ENCODE data around the gene PSMD4. TPM values are rescaled to one million over a fixed set of nuclear protein-coding genes. Genes with fewer than 3 reads are reported as not detected.

PSMD4 gene
- total and polyA plus RNA-seq, 2 of the 8 experiments (the other 6 are each of a cell fraction or from before 2014, with no cell fraction given), result 216 to 284 TPM

DNA sequence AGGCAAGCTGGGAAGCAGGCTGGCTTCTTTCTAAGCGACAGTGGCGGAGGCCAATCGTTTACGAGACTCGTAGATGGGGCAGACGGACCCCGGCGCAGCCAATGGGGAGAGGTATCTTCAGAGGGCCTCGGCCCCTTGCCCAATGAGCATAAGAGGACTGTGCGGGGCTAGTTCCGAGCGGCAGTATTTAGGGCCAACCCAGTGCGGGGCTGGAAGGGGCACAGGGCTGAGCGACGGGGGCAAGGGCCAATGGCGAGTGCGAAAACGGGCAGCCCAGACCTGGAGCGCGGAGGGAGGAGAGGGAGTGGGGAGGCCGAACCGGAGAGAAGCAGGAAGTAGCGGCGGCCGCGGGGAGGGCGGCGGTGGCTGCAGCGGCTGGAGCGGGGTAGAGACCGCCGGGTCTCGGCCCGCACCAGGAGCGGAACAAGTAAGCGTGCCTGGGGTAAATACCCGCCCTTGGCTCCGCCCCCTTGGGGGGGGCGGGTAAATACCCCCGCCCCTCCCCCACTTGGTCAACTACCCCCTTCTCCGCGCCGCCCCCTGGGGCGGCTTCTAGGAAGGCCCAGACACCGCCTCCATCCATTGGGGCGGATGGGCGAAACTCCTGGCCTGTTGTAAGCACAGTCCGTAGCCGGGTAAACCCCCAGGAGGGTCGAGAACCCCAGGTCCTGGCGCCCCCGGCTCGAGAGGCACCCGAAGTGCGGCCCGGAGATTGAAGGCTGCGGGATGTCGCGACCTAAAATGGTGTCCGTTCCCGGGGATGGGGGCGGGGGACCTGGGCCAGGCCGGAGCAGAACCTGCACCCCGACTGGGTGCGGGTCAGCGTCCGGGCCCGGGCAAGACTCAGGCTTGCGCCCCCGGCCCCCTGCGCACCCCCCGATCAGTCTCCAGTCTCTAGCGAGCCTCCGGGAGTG is 27.7 kb downstream of the PSMD4 start, which contains the start of gene ZNF687:
ZNF687 (plus strand) TSS at position 331 of the 914 bp plus-strand sequence. CDS start 3,993 bp downstream, outside the sequence.
- H3K79me2 ChIP-seq (ENCODE audit: control insufficient read depth in 1 of 2, insufficient read depth in 2 of 2, low read length in 2 of 2), result peaks cover 0 to 30% of the 10 kb centered on the region in 2 experiments; a peak in 2 of 4 replicates
- CTCF ChIA-PET (ENCODE audit: partially characterized antibody), result interaction anchor here (0.7 to 2.0 kb wide), 10 partner anchors 11 to 59 kb away, joined by 3 to 14 read pairs (median 4); no protein-coding TSS in a partner anchor
- no peak for FAIRE-seq
- peaks cover 13 to 21% (median 15%) of the 10 kb centered on the region in 4 experiments for H3K36me3 ChIP-seq (ENCODE audit: control insufficient read depth in 2 of 4, insufficient read depth in 4 of 4, low read length in 3 of 4)
- peak within 1 kb of the TSS; percentile 100 for H3K18ac ChIP-seq (ENCODE audit: extremely low read depth, low read length)
- POLR2A ChIA-PET (ENCODE audit: partially characterized antibody), result interaction anchor here (0.6 to 11.6 kb wide), 34 partner anchors 8 to 554 kb away, joined by 3 to 213 read pairs (median 5); partner anchors contain the start of genes C1orf56, LYSMD1, PI4KB and PSMB4
- peaks cover 0 to 8% of the 10 kb centered on the region in 2 experiments for H4K20me1 ChIP-seq (replicated peaks in 1 of 2; ENCODE audit: control insufficient read depth in 1 of 2, insufficient read depth in 2 of 2, low read length in 2 of 2)
- DNase-seq (ENCODE audit: low read depth in 1 of 2, low spot score in 2 of 2), result peak; percentile 98 to 100
- no peaks in the 10 kb centered on the region for H3K9me3 ChIP-seq (ENCODE audit: insufficient read depth in 2 of 2, low read depth in 1 of 2, low read length in 1 of 2)
- H3K14ac ChIP-seq (ENCODE audit: insufficient read length), result no peak within 1 kb of the TSS
- H2BK5ac ChIP-seq (ENCODE audit: low read depth, low read length), result peak within 1 kb of the TSS; percentile 98
- peaks cover 8% of the 10 kb centered on the region; the same call in 1 of the 2 replicates for H3K79me1 ChIP-seq (ENCODE audit: low read depth, low read length)
- H3K4me2 ChIP-seq (ENCODE audit: insufficient read depth in 1 of 2, low read depth in 2 of 2, low read length in 2 of 2), result peak within 1 kb of the TSS; percentile 88
- peaks cover 9% of the 10 kb centered on the region for H3K23me2 ChIP-seq (ENCODE audit: low read depth, low read length)
- no peak within 1 kb of the TSS for H3K23ac ChIP-seq (ENCODE audit: insufficient read length)
- H2BK120ac ChIP-seq (replicated peaks; ENCODE audit: low read depth, low read length), result peak within 1 kb of the TSS; percentile 58
- peak within 1 kb of the TSS; percentile 68 for H2AK5ac ChIP-seq (ENCODE audit: low read depth, low read length)
- peak within 1 kb of the TSS; percentile 96; the same call in 1 of the 2 replicates for H2BK15ac ChIP-seq (ENCODE audit: low read length)
- peak within 1 kb of the TSS; percentile 97 for H3K56ac ChIP-seq (replicated peaks; ENCODE audit: insufficient read length, low read depth, low read length)
- peak within 1 kb of the TSS; percentile 97 for H4K5ac ChIP-seq (ENCODE audit: insufficient read length, low read depth, low read length)
- peak within 1 kb of the TSS; percentile 91 for H4K91ac ChIP-seq (replicated peaks; ENCODE audit: insufficient read length, low read length)
- H2AFZ ChIP-seq (ENCODE audit: low read length), result peak within 1 kb of the TSS; percentile 73
- H3K4me3 ChIP-seq (ENCODE audit: extremely low read depth in 1 of 4, insufficient read depth in 2 of 4, low read depth in 3 of 4, low read length in 4 of 4), result peak within 1 kb of the TSS; percentile 77 to 96 (median 86)
- H2BK20ac ChIP-seq (ENCODE audit: low read length), result no peak within 1 kb of the TSS
- peaks cover 5 to 9% (median 7%) of the 10 kb centered on the region in 4 experiments; a peak in 5 of 7 replicates for H3K4me1 ChIP-seq (replicated peaks in 1 of 4; ENCODE audit: control insufficient read depth in 3 of 4, insufficient read depth in 4 of 4, low read length in 3 of 4)
- peak within 1 kb of the TSS; percentile 99 for H3K27ac ChIP-seq (ENCODE audit: low read depth, low read length)
- WGBS, 2 experiments (ENCODE audit: extremely low coverage in 1 of 2, insufficient coverage in 1 of 2, insufficient read length in 1 of 2, insufficient replicate concordance in 2 of 2, low coverage in 1 of 2, low lambda C conversion rate in 2 of 2, missing lambda C conversion rate in 1 of 2), result 0% methylated on average over 55 of the region's 74 CpGs; no CpG with 5 or more reads in 1 of the 2 experiments
- peak within 1 kb of the TSS; percentile 99 for H2BK12ac ChIP-seq (ENCODE audit: low read depth, low read length)
- H3K4ac ChIP-seq (replicated peaks; ENCODE audit: insufficient read length, low read depth, low read length), result peak within 1 kb of the TSS; percentile 80
- H4K8ac ChIP-seq (ENCODE audit: extremely low read depth, insufficient read depth, low read length), result peak within 1 kb of the TSS; percentile 97
- H3K27me3 ChIP-seq (replicated peaks in 1 of 4; ENCODE audit: control insufficient read depth in 3 of 4, extremely low read depth in 1 of 4, insufficient read depth in 3 of 4, low read length in 3 of 4), result no peaks in the 10 kb centered on the region
- peak within 1 kb of the TSS; percentile 94 to 97 (median 96) for H3K9ac ChIP-seq (replicated peaks in 1 of 4; ENCODE audit: extremely low read depth in 1 of 4, low read depth in 3 of 4, low read length in 3 of 4)
- TF ChIP-seq CHD1 (IDR thresholded peaks at IDR 0.05; ENCODE audit: low read depth, low read length) (no peak), CBX5 (IDR thresholded peaks at IDR 0.05; ENCODE audit: low read depth, low read length) (no peak), HDAC2 (IDR thresholded peaks at IDR 0.05; ENCODE audit: borderline replicate concordance in 1 of 2, low read depth in 2 of 2, low read length in 2 of 2) (no peak; a peak in 1 of 4 replicates), RXRA (IDR thresholded peaks at IDR 0.05; ENCODE audit: insufficient read depth, low read depth, low read length) (no peak), JUND (IDR thresholded peaks at IDR 0.05; ENCODE audit: low read length) (no peak), RAD21 (IDR thresholded peaks at IDR 0.05 in 1 of 2, conservative IDR thresholded peaks at IDR 0.05 in 1 of 2; ENCODE audit: low read depth in 2 of 2, low read length in 2 of 2) (no peak), KDM4A (IDR thresholded peaks at IDR 0.05; ENCODE audit: low read depth, low read length, severe bottlenecking) (peak; percentile 31), SP4 (IDR thresholded peaks at IDR 0.05; ENCODE audit: low read length) (no peak), TCF12 (IDR thresholded peaks at IDR 0.05; ENCODE audit: low read depth, low read length) (peak; percentile 77; the same call in 1 of the 2 replicates)
- TF ChIP-seq, protein P1, sequence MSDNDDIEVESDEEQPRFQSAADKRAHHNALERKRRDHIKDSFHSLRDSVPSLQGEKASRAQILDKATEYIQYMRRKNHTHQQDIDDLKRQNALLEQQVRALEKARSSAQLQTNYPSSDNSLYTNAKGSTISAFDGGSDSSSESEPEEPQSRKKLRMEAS (IDR thresholded peaks at IDR 0.05), result peak; percentile 34; the same call in 1 of the 2 replicates

All from H1 (cell line).